ENCODE measurements around the gene CALHM2.

GRCh38 chr10:103458720-103459119, 6.5 kb upstream of the CALHM2 start, which contains the start of gene CALHM1:
- TF ChIP-seq EZH2 (IDR thresholded peaks at IDR 0.05; ENCODE audit: borderline replicate concordance, low read depth, low read length, severe bottlenecking): no peak
- TF ChIP-seq CTCF (IDR thresholded peaks at IDR 0.05; ENCODE audit: borderline replicate concordance, extremely low read depth, low read length, poor library complexity, severe bottlenecking): no peak
